Left ventricle myocardium superior (tissue), 1 donor: Measurements from ENCODE around the gene USP16. TPM values are rescaled to one million over a fixed set of nuclear protein-coding genes. Genes with fewer than 3 reads are reported as not detected.

Source experiments
- ATAC-seq: fragments of 200-7000 bp; cut with Tn5 transposase; one replicate; pipeline ENCODE4 v1.9.1; 2020; ENCODE audit warnings: mild to moderate bottlenecking, moderate library complexity
- DNase-seq: peaks from one replicate; pipeline ENCODE4 v3.0.0-alpha.2; 2020
- intact Hi-C: fragments of 100-400 bp; cut with micrococcal nuclease; formaldehyde crosslinking; loops from one replicate; pipeline ENCODE4 v1.11.0; 2022
- total RNA-seq: library from RNA; stranded (reverse); fragmentation: NEBNext Ultra II Directional; extraction: Animal tissue kit (Norgen Biotek cat#: 25700); gene quantifications from one replicate; pipeline ENCODE4 v1.2.1, GENCODE V29; 2021
- donor health status: DM: no; HTN: yes; CAD: no; lungs with severe emphysema.

The USP16 gene
- total RNA-seq, 1 donor from 2014 or later, result 30.5 TPM

DNA sequence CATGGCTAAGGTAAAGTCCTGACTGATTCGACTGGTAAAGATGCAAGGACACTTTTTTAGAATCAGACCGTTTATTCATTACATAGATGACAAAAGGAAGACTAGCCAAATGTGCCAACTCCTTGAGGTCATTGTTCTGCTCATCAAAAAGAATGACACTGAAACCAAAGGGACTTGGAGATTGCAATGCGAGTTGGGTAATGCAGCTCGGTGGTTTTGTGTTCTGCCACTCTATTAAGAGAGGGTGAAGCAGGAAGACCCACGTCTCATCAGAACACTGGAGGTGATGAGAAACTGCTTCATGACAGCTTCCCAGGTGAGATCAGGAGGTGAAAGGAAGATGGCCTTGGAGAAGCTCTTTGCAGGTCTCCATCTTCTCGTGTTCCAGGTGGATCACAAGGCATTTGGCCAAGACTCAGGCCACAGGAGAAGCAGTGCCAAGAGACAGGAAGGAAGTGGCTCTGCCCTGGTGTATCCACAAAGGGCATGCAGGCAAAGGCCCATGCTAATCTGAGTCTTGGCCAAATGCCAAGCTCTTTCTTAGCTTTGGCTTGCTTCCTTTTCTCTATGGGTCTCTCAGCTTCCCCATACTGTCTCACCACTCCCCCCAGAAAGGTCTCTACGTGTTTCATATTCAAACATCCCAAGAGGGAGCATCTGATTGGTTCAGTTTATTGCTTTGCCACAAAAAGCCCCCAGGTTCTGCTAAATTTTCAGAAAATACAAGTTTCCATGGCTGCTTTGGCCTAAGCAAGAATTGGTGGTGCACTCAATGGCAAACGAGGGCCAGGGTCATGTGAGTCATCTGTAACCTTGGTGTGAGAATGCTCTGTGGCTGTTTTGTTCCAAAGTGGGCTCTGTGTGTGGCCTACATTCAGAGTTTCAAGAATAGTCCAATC lies 54.6 kb downstream of the USP16 start:
- ATAC-seq (peak; percentile 38), DNase-seq (no peak)
- intact Hi-C loops, result no loop called here

DNA sequence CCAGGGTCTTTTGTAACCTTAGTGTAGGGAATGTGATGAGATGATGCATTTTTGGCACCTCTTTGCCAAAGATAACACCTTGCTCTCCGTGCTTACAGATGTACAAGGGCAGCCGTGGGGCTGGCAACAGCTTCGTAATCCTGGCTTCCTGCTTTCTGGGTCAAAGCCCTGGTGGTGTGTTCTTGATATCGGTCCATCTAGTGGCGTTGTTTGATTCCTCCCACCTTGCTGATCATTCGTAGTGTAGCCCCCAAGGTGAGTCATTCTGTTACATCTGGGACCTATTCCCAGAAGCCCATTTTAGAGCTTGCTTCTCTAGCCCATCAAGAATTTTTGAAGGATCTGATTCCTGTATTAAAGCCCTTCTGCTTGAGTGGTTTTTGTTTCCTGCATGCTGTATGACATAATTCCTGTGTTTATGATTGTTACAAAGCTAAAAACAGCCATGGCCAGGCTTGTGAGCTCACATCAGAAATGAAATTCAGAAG lies 56.0 kb downstream of the USP16 start:
- DNase-seq (no peak), ATAC-seq (no peak)
- intact Hi-C loops, result no loop called here

DNA sequence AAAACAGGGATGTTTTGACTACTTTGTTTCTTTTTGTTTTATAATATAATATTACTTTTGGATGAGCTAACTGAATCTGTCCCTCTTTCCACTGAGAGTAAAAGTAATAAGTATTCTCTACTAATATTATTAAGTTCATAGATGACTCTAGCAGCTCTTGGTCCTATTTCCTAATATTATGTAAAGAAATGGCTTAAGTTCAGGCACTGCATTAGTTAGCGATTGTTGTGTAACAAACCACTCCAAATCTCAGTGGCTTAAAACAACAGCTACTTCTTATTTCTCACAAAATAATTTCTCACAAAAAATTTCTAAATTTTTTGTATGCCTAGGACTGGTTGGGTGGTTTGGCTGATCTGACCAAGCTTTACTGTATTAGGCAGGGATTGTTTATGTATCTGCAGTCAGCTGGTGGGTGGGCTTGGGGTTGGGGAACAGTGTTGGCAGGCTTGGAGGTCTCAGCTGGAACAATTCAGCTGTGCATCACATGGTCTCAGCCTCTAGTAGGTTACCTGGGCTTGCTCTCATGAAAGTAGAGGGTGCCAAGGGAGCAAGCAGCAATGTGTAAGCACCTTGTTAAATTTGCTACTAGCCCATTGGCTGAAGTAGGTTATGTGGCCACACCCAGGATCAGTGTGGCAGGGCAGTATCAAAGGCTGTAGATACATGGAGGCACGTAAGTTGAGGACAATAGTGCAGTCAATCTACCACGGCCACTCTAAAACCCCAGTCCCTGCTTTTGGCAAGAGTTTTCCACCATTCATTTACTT lies 57.8 kb downstream of the USP16 start:
- no peak for ATAC-seq
- intact Hi-C loops, result no loop called here
- no peak for DNase-seq

DNA sequence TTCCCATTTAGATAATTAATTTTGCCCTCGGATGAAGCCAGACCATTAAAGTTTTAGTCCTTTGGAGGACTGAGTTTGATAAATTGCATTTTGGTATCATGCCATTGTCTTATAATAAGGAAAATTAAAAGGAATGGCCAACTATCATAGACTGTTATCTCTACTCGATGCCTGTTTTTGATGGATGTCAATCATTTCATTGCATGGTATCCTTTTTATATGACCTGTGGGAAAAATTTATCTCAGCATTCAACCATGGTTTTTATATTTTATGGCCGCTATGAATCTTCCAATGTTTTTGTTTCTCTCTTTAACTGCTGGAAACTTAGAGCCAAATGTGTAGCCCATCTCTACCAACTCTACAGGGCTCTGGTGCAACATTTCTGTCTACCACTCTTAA lies 58.8 kb downstream of the USP16 start:
- ATAC-seq (no peak), DNase-seq (no peak)
- intact Hi-C loops, result no loop called here

DNA sequence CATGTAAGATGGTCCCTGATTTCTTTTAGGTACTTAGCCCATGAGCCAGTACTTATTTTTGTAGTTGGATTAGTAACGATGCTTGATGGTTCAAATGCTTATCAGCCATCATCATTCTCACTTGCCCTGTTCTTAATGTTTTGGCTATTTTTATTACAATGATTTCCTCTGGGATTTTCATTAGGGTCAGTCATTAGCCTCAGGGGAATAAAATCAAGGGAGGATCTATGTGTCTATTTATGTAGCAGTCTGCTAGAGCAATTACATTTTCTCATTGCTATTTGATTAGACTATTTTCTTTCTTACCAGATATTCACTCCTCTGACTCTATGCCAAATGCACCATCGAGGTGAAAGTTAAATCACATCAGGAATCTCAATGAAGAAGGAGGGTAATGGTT lies 59.9 kb downstream of the USP16 start:
- intact Hi-C loops, result no loop called here
- ATAC-seq, result peak; percentile 34
- DNase-seq, result no peak

DNA sequence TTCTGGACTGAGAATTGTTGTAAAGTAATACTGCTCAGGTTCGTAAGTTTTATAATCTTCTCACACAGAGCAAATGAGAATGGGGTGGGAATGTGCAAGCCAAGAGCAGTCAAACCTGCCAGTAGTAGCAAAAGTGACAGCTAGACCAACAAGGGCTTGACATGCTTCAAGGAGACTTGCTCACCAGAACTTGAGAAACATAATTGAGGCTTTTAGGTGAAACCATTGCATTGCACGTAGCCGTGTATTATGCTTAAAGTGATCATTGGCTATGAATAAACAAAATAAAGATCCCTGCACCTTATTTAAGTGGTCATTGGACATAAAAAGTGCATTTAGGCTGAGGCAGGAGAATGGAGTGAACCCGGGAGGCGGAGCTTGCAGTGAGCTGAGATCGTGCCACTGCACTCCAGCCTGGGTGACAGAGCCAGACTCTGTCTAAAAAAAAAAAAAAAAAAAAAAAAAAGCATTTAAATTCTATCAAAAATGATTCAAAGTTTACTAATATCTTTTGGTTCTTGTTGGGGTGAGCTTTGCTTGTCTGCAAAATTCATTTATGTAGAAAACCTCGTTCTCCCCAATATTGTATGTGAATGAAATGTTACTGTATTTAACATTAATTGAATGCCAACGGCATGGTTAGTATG lies 60.8 kb downstream of the USP16 start:
- DNase-seq, result no peak
- intact Hi-C loops, result loop anchor here (5.0 kb wide), 1 partner anchor 287 kb away; no protein-coding TSS in a partner anchor
- no peak for ATAC-seq

GRCh38 chr21:29091033-29091432 lies 66.6 kb downstream of the USP16 start:
- ATAC-seq, result no peak
- DNase-seq, result no peak
- intact Hi-C loops, result no loop called here

- no peak for DNase-seq
- intact Hi-C loops, result no loop called here
- ATAC-seq, result no peak
Observed at GRCh38 chr21:29092102-29092959, 67.9 kb downstream of the USP16 start.

GRCh38 chr21:29096218-29097015 lies 71.9 kb downstream of the USP16 start:
- DNase-seq, result no peak
- ATAC-seq, result no peak
- intact Hi-C loops, result no loop called here

GRCh38 chr21:29098156-29098555 lies 73.7 kb downstream of the USP16 start:
- intact Hi-C loops, result no loop called here
- ATAC-seq (no peak), DNase-seq (no peak)

- intact Hi-C loops, result no loop called here
- DNase-seq, result no peak
- ATAC-seq, result no peak
Observed at GRCh38 chr21:29102791-29103257, 78.4 kb downstream of the USP16 start.

Other genes with a start within 250 kb of the USP16 start
- gene LTN1, start 31.8 kb upstream of the USP16 start, total RNA-seq, result 18.1 TPM
- gene RWDD2B, start 5.3 kb upstream of the USP16 start, total RNA-seq, result 15.2 TPM
- gene CCT8, start 49.0 kb downstream of the USP16 start, total RNA-seq, result 108 TPM
- gene MAP3K7CL, start 106.0 kb downstream of the USP16 start, total RNA-seq, result 1.1 TPM